Hepatocyte (in vitro differentiated cells): ENCODE data around the gene IGFBPL1. TPM values are rescaled to one million over a fixed set of nuclear protein-coding genes. Genes with fewer than 3 reads are reported as not detected.

ENCODE experiments used
- DNase-seq: peaks from one replicate; pipeline ENCODE4 v3.0.0-alpha.2; 2016; ENCODE audit warnings: low spot score
- H2AFZ ChIP-seq: fragments of 200-600 bp; sonication (generic); 2 replicates; pipeline ENCODE4 v1.6.0; 2016; ENCODE audit warnings: antibody characterized with exemption, mild to moderate bottlenecking
- H3K27ac ChIP-seq: fragments of 200-600 bp; sonication (generic); 2 replicates; pipeline ENCODE4 v1.5.1; 2016; ENCODE audit warnings: mild to moderate bottlenecking
- H3K27me3 ChIP-seq: fragments of 200-600 bp; sonication (generic); 2 replicates; pipeline ENCODE4 v1.6.1; 2016
- H3K36me3 ChIP-seq: fragments of 200-600 bp; sonication (generic); replicated peaks from 2 replicates; pipeline ENCODE4 v1.5.1; 2016; ENCODE audit warnings: low read depth; ENCODE audit not compliant: insufficient read depth
- H3K4me1 ChIP-seq: fragments of 200-600 bp; sonication (generic); 2 replicates; pipeline ENCODE4 v1.5.1; 2016; ENCODE audit warnings: mild to moderate bottlenecking, moderate library complexity; ENCODE audit not compliant: insufficient read depth
- H3K4me2 ChIP-seq: fragments of 200-600 bp; sonication (generic); 2 replicates; pipeline ENCODE4 v1.6.0; 2016
- H3K4me3 ChIP-seq: fragments of 200-600 bp; sonication (generic); 2 replicates; pipeline ENCODE4 v1.5.1; 2016; ENCODE audit warnings: mild to moderate bottlenecking
- H3K79me2 ChIP-seq: fragments of 200-600 bp; sonication (generic); 2 replicates; pipeline ENCODE4 v1.6.0; 2017; ENCODE audit warnings: mild to moderate bottlenecking
- H3K9me2 ChIP-seq: fragments of 200-600 bp; sonication (generic); replicated peaks from 2 replicates; pipeline ENCODE4 v1.6.0; 2017; ENCODE audit warnings: mild to moderate bottlenecking; ENCODE audit not compliant: insufficient read depth
- H3K9me3 ChIP-seq: fragments of 200-600 bp; sonication (generic); 2 replicates; pipeline ENCODE4 v1.5.1; 2016; ENCODE audit warnings: low read depth, mild to moderate bottlenecking
- H4K20me1 ChIP-seq: fragments of 200-600 bp; sonication (generic); 2 replicates; pipeline ENCODE4 v1.6.0; 2016; ENCODE audit warnings: mild to moderate bottlenecking; ENCODE audit not compliant: insufficient read depth, poor library complexity, severe bottlenecking
- EZH2 ChIP-seq: fragments of 200-600 bp; sonication (generic); IDR thresholded peaks from 2 replicates; pipeline ENCODE4 v1.6.1; 2016; ENCODE audit warnings: antibody characterized with exemption, mild to moderate bottlenecking, borderline replicate concordance
- EZH2phosphoT487 ChIP-seq: fragments of 200-600 bp; sonication (generic); IDR thresholded peaks from one replicate; pipeline ENCODE4 v1.6.1; 2018; ENCODE audit warnings: antibody characterized with exemption, mild to moderate bottlenecking, low read depth, moderate library complexity; ENCODE audit not compliant: unreplicated experiment, severe bottlenecking
- WGBS: methylation state at CpG from one replicate; pipeline ENCODE4 v1.1.6; 2016; ENCODE audit warnings: low lambda C conversion rate; ENCODE audit errors: missing lambda C conversion rate; 5-methylcytosine and 5-hydroxymethylcytosine counted together
- polyA plus RNA-seq: library from polyadenylated mRNA; unstranded; fragments of >200 nt; fragmentation: Nextera tagmentation; extraction: Ambion mirVana; gene quantifications from 2 replicates; pipeline ENCODE4 v1.2.1, GENCODE V29; 2016
- total RNA-seq: library from RNA; depleted of rRNA; stranded (reverse); fragments of >200 nt; gene quantifications from 2 replicates; pipeline ENCODE4 v1.2.3, GENCODE V29; 2014
- TF ChIP-seq, protein P1 (sequence below): fragments of 200-600 bp; sonication (generic); IDR thresholded peaks from 2 replicates; pipeline ENCODE4 v1.5.1; 2016; ENCODE audit warnings: antibody characterized with exemption, mild to moderate bottlenecking; ENCODE audit not compliant: poor library complexity

IGFBPL1 gene
- total and polyA plus RNA-seq, 2 experiments from 2014 or later, result 2.5 to 9.8 TPM

DNA sequence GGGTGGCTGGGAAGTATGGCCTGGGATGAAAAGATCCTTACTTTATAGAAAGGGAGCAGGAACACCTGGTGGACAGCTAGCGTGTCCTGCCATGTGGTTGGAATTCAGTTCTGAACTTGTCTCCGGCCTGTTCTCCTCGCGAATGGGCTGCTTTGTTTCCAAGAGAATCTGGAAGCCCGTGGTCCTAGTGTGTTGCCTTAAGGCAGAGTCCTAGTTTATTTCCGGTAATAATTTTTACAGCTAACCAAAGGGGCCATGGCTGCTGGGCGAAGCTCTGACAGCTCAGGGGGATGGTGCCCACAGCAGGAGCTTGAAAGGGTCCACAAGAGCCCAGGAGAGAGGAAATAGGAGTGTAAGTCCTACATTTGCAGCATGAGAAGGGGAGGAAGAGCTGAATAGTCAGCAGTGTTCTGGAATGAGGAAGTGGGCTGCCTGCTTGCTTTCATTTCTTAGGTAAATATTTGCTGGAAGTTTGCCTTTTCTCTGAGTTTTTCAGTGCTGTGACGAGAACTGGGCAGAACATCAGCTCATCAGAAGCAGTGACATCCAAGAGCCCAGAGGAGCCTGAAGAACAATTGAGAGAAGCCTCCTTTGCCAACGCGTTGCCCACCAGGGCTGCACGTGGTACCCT, 13.1 kb upstream of the IGFBPL1 start:
- Histone ChIP-seq H2AFZ (peak overlapping the region; percentile 28), H3K4me2 (peak overlapping the region; percentile 62), H3K36me3 (no peaks in the 10 kb centered on the region), H3K9me3 (no peaks in the 10 kb centered on the region), H3K4me3 (no peak overlapping the region), H3K4me1 (peaks cover 25% of the 10 kb centered on the region), H4K20me1 (no peaks in the 10 kb centered on the region), H3K79me2 (no peaks in the 10 kb centered on the region), H3K9me2 (no peaks in the 10 kb centered on the region), H3K27ac (peak overlapping the region; percentile 93), H3K27me3 (no peaks in the 10 kb centered on the region)
- 69% methylated on average over 11 of the region's 11 CpGs for WGBS
- no peak for TF ChIP-seq EZH2phosphoT487
- TF ChIP-seq, protein P1, sequence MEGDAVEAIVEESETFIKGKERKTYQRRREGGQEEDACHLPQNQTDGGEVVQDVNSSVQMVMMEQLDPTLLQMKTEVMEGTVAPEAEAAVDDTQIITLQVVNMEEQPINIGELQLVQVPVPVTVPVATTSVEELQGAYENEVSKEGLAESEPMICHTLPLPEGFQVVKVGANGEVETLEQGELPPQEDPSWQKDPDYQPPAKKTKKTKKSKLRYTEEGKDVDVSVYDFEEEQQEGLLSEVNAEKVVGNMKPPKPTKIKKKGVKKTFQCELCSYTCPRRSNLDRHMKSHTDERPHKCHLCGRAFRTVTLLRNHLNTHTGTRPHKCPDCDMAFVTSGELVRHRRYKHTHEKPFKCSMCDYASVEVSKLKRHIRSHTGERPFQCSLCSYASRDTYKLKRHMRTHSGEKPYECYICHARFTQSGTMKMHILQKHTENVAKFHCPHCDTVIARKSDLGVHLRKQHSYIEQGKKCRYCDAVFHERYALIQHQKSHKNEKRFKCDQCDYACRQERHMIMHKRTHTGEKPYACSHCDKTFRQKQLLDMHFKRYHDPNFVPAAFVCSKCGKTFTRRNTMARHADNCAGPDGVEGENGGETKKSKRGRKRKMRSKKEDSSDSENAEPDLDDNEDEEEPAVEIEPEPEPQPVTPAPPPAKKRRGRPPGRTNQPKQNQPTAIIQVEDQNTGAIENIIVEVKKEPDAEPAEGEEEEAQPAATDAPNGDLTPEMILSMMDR, result no peak
- no peak for TF ChIP-seq EZH2
- DNase-seq, result peak; percentile 68

DNA sequence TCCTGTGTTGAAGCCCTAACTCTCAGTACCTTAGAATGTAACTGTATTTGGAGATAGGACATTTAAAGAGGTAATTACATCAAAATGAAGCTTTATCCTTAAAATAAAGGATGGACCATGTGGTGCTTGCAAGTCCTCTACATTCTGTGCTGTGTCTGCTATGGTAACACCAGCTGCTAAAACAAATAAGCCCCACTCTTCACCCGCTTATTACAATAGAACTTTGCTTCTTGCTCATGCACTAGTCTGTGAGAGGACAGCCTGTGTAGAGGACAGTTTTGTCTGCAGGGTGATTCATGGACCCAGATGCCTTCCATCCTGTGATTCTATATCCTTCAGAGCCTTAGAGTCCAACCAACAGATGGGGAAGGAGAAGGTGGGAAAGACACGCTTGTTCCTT, 12.5 kb upstream of the IGFBPL1 start:
- no peak for DNase-seq
- no peaks in the 10 kb centered on the region for H3K27me3 ChIP-seq
- H3K4me3 ChIP-seq, result no peak overlapping the region
- H4K20me1 ChIP-seq, result no peaks in the 10 kb centered on the region
- peaks cover 25% of the 10 kb centered on the region for H3K4me1 ChIP-seq
- H2AFZ ChIP-seq, result peak overlapping the region; percentile 28
- no peaks in the 10 kb centered on the region for H3K36me3 ChIP-seq
- no peaks in the 10 kb centered on the region for H3K9me2 ChIP-seq
- no peaks in the 10 kb centered on the region for H3K79me2 ChIP-seq
- WGBS, result 91% methylated on average over 2 of the region's 2 CpGs
- H3K9me3 ChIP-seq, result no peaks in the 10 kb centered on the region
- H3K27ac ChIP-seq, result peak overlapping the region; percentile 93
- TF ChIP-seq EZH2phosphoT487 (no peak), EZH2 (no peak)
- TF ChIP-seq, protein P1, result no peak
- peak overlapping the region; percentile 62 for H3K4me2 ChIP-seq

DNA sequence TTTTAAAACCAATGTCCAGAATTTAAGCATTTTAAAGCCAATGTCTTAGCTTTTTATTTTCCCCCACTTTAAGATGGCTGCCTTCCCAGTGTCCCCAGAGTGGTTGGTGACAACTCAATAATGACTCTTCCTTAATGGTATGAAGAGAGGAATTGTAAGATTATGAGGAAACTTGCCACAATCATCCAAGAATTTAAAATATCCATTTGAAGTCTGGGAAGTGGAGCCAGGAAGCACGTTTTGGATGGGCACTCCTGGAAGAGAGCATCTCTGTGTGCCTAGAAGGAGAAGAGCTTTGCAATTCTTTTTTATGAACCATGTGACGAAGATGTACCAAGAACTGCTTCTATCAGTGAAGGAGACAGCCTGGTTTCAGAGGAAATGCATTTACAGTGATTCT, 11.3 kb upstream of the IGFBPL1 start:
- Histone ChIP-seq H3K27me3 (no peaks in the 10 kb centered on the region), H3K27ac (peak overlapping the region; percentile 84), H3K9me2 (no peaks in the 10 kb centered on the region), H3K9me3 (no peaks in the 10 kb centered on the region), H3K36me3 (no peaks in the 10 kb centered on the region), H3K4me1 (peaks cover 25% of the 10 kb centered on the region), H2AFZ (no peak overlapping the region), H4K20me1 (no peaks in the 10 kb centered on the region), H3K4me2 (no peak overlapping the region), H3K79me2 (no peaks in the 10 kb centered on the region), H3K4me3 (no peak overlapping the region)
- WGBS, result 74% methylated on average over 2 of the region's 2 CpGs
- DNase-seq, result no peak
- TF ChIP-seq, protein P1, result no peak
- TF ChIP-seq EZH2 (no peak), EZH2phosphoT487 (no peak)
